Hippocampal formation (tissue), 2 donors: Measurements from ENCODE around the gene LIAS.
"Not testable (repeated sequence)": the region's sequence is repeated elsewhere in the genome, so short reads cannot be mapped to it uniquely, and the experiment has no call there.

Experiments
- DNase-seq, 2 donors: peaks; one replicate each; lab custom pipeline; 2025; lab: John Stamatoyannopoulos, UW

The LIAS gene

GRCh38 chr4:39497909-39498726, 39.3 kb downstream of the LIAS start:
- DNase-seq = no peak

- no peak for DNase-seq
Observed at GRCh38 chr4:39498727-39499020, 39.8 kb downstream of the LIAS start.

- DNase-seq = no peak
Observed at GRCh38 chr4:39502019-39502663, 43.3 kb downstream of the LIAS start.

- DNase-seq = not testable (repeated sequence)
Observed at GRCh38 chr4:39502664-39503035, 43.8 kb downstream of the LIAS start.

GRCh38 chr4:39504538-39504937, 45.7 kb downstream of the LIAS start:
- no peak for DNase-seq

GRCh38 chr4:39505581-39505980, 46.7 kb downstream of the LIAS start:
- DNase-seq = no peak

GRCh38 chr4:39510348-39510929, 51.6 kb downstream of the LIAS start:
- DNase-seq = no peak

GRCh38 chr4:39514266-39514665, 55.4 kb downstream of the LIAS start:
- not testable (repeated sequence) for DNase-seq

GRCh38 chr4:39514888-39515401, 56.1 kb downstream of the LIAS start:
- DNase-seq = no peak

- not testable (repeated sequence) for DNase-seq
Observed at GRCh38 chr4:39515669-39516401, 57.0 kb downstream of the LIAS start.

GRCh38 chr4:39516407-39516966, 57.6 kb downstream of the LIAS start:
- DNase-seq = no peak

- no peak for DNase-seq
Observed at GRCh38 chr4:39518484-39518883, 59.6 kb downstream of the LIAS start.

GRCh38 chr4:39521253-39521919, 62.5 kb downstream of the LIAS start:
- no peak for DNase-seq

GRCh38 chr4:39522068-39522467, 63.2 kb downstream of the LIAS start:
- DNase-seq = no peak

- no peak for DNase-seq
Observed at GRCh38 chr4:39524161-39524957, 65.5 kb downstream of the LIAS start.

GRCh38 chr4:39525822-39526690, 67.2 kb downstream of the LIAS start:
- no peak for DNase-seq

- DNase-seq = no peak
Observed at GRCh38 chr4:39526765-39527295, 68.0 kb downstream of the LIAS start.

GRCh38 chr4:39527296-39528060, 68.6 kb downstream of the LIAS start, which contains the start of gene UGDH:
Gene UGDH (minus strand): TSS chr4:39527439. CDS start chr4:39521512, 5,927 bp downstream.
- peak; percentile 97 to 99 for DNase-seq
